ENCODE measurements around the gene PARD3B.

- TF ChIP-seq CTCF (IDR thresholded peaks at IDR 0.05): no peak
- no peak for TF ChIP-seq POLR2A (IDR thresholded peaks at IDR 0.05)
- no peak for TF ChIP-seq POLR2AphosphoS5 (IDR thresholded peaks at IDR 0.05)
Measured at GRCh38 chr2:205053827-205054410, 508.6 kb downstream of the PARD3B start.

All from prostate gland (tissue), 2 donors.